ENCODE measurements around the gene AADACL4. TPM values are rescaled to one million over a fixed set of nuclear protein-coding genes. Genes with fewer than 3 reads are reported as not detected.

The AADACL4 gene
- total RNA-seq, 1 donor from 2014 or later = not detected

GRCh38 chr1:12648741-12649140 is 4.9 kb downstream of the AADACL4 start:
- H3K4me3 Mint-ChIP-seq = no peak overlapping the region
- no peaks in the 10 kb centered on the region for H3K36me3 Mint-ChIP-seq
- no peak overlapping the region for H3K27ac Mint-ChIP-seq
- peaks cover 12% of the 10 kb centered on the region for H3K4me1 Mint-ChIP-seq (ENCODE audit: unreplicated experiment)
- DNase-seq (ENCODE audit: extremely low spot score, unreplicated experiment) = no peak
- TF ChIP-seq CTCF (conservative IDR thresholded peaks at IDR 0.05) = no peak
- peaks cover 10% of the 10 kb centered on the region for H3K27me3 Mint-ChIP-seq
- H3K9me3 Mint-ChIP-seq = peaks cover 9% of the 10 kb centered on the region

- no peak for TF ChIP-seq CTCF (conservative IDR thresholded peaks at IDR 0.05)
- H3K4me1 Mint-ChIP-seq (ENCODE audit: unreplicated experiment) = peaks cover 12% of the 10 kb centered on the region
- H3K27ac Mint-ChIP-seq = no peak overlapping the region
- no peaks in the 10 kb centered on the region for H3K36me3 Mint-ChIP-seq
- peaks cover 5% of the 10 kb centered on the region for H3K27me3 Mint-ChIP-seq
- H3K9me3 Mint-ChIP-seq = peaks cover 9% of the 10 kb centered on the region
- H3K4me3 Mint-ChIP-seq = no peak overlapping the region
- no peak for DNase-seq (ENCODE audit: extremely low spot score, unreplicated experiment)
Observed at GRCh38 chr1:12649971-12650421, 6.1 kb downstream of the AADACL4 start.

- H3K36me3 Mint-ChIP-seq = no peaks in the 10 kb centered on the region
- H3K4me3 Mint-ChIP-seq = no peak overlapping the region
- TF ChIP-seq CTCF (conservative IDR thresholded peaks at IDR 0.05) = no peak
- peaks cover 6% of the 10 kb centered on the region for H3K9me3 Mint-ChIP-seq
- H3K27me3 Mint-ChIP-seq = no peaks in the 10 kb centered on the region
- DNase-seq (ENCODE audit: extremely low spot score, unreplicated experiment) = no peak
- H3K27ac Mint-ChIP-seq = no peak overlapping the region
- H3K4me1 Mint-ChIP-seq (ENCODE audit: unreplicated experiment) = peaks cover 14% of the 10 kb centered on the region
Observed at GRCh38 chr1:12654004-12654567, 10.2 kb downstream of the AADACL4 start.

- Mint-ChIP-seq H3K36me3 (no peaks in the 10 kb centered on the region), H3K4me3 (no peak overlapping the region), H3K4me1 (ENCODE audit: unreplicated experiment) (peaks cover 12% of the 10 kb centered on the region), H3K27ac (no peak overlapping the region), H3K27me3 (no peaks in the 10 kb centered on the region), H3K9me3 (peaks cover 4% of the 10 kb centered on the region)
- no peak for DNase-seq (ENCODE audit: extremely low spot score, unreplicated experiment)
- TF ChIP-seq CTCF (conservative IDR thresholded peaks at IDR 0.05) = no peak
Observed at GRCh38 chr1:12654657-12655056, 10.8 kb downstream of the AADACL4 start.

- DNase-seq (ENCODE audit: extremely low spot score, unreplicated experiment) = no peak
- H3K27ac Mint-ChIP-seq = no peak overlapping the region
- peaks cover 4% of the 10 kb centered on the region for H3K9me3 Mint-ChIP-seq
- H3K27me3 Mint-ChIP-seq = no peaks in the 10 kb centered on the region
- no peak overlapping the region for H3K4me3 Mint-ChIP-seq
- no peaks in the 10 kb centered on the region for H3K36me3 Mint-ChIP-seq
- H3K4me1 Mint-ChIP-seq (ENCODE audit: unreplicated experiment) = peaks cover 6% of the 10 kb centered on the region
- TF ChIP-seq CTCF (conservative IDR thresholded peaks at IDR 0.05) = no peak
Observed at GRCh38 chr1:12656575-12656974, 12.7 kb downstream of the AADACL4 start.

All from type B pancreatic cell (in vitro differentiated cells).